HCT116 (cell line): ENCODE results near the gene TDRD12.

Experiments
- CEBPB ChIP-seq: IDR thresholded peaks from 2 replicates; pipeline ENCODE4 v1.6.1; 2012; ENCODE audit warnings: low read depth
- EZH2phosphoT487 ChIP-seq: fragments of 200-600 bp; IDR thresholded peaks from 2 replicates; pipeline ENCODE4 v1.6.1; 2018; ENCODE audit warnings: antibody characterized with exemption, borderline replicate concordance
- FOSL1 ChIP-seq: IDR thresholded peaks from 2 replicates; pipeline ENCODE4 v1.6.1; 2012; ENCODE audit warnings: low read depth
- POLR2AphosphoS5 ChIP-seq: IDR thresholded peaks from 2 replicates; pipeline ENCODE4 v1.6.1; 2011; ENCODE audit warnings: mild to moderate bottlenecking, low read depth, low read length, moderate library complexity
- ZFX ChIP-seq: fragments of 450-650 bp; IDR thresholded peaks from 2 replicates; pipeline ENCODE4 v1.6.1; 2017
- ZNF274 ChIP-seq: fragments of 200-500 bp; sonication (Bioruptor generic); IDR thresholded peaks from 2 replicates; pipeline ENCODE4 v1.6.1; 2014; ENCODE audit warnings: mild to moderate bottlenecking, low read depth, low read length, inconsistent platforms
- TF ChIP-seq, protein P1 (sequence below), 3 experiments: fragments of 200-600 bp in 1 of 3; sonication (generic) in 1 of 3; IDR thresholded peaks in 2 of 3; conservative IDR thresholded peaks in 1 of 3; 2 replicates each; pipeline ENCODE4 v1.5.1; 2012 to 2017; ENCODE audit warnings: low read depth in 2 of 3, low read length in 2 of 3, antibody characterized with exemption in 1 of 3, borderline replicate concordance in 1 of 3, control low read depth in 1 of 3, mild to moderate bottlenecking in 1 of 3, mixed read lengths in 1 of 3, mixed run types in 1 of 3, moderate library complexity in 1 of 3; ENCODE audit not compliant: insufficient read depth in 1 of 3
- TF ChIP-seq, protein P2 (sequence below): IDR thresholded peaks from 2 replicates; pipeline ENCODE4 v1.6.1; 2012

DNA sequence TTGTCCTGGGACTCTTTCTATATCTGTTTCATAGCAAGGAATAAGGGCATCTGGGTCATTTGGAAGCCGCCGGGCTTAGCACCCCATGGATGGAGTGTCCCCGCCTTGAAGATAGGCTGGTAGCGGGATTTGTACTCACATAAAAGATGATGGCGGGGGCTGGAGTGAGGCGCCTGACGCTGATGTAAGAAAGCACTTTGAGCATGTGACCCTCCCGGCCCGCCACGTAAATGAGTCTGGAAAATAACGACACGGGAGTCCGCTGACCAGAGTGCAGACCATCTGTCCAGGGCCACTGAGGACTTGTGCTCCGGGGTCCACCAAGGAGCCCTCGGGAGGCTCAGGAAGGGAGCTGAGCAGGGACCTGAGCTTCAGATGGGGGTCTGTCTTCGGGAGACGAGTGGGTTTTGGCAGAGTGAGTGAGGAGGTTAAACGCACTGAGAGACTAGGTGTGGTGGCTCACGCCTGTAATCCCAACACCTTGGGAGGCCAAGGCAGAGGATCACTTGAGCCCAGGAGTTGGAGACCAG lies 124.2 kb downstream of the TDRD12 start:
- TF ChIP-seq ZNF274 (no peak), CEBPB (no peak), FOSL1 (no peak), POLR2AphosphoS5 (no peak), ZFX (no peak), EZH2phosphoT487 (no peak)
- TF ChIP-seq, protein P1, sequence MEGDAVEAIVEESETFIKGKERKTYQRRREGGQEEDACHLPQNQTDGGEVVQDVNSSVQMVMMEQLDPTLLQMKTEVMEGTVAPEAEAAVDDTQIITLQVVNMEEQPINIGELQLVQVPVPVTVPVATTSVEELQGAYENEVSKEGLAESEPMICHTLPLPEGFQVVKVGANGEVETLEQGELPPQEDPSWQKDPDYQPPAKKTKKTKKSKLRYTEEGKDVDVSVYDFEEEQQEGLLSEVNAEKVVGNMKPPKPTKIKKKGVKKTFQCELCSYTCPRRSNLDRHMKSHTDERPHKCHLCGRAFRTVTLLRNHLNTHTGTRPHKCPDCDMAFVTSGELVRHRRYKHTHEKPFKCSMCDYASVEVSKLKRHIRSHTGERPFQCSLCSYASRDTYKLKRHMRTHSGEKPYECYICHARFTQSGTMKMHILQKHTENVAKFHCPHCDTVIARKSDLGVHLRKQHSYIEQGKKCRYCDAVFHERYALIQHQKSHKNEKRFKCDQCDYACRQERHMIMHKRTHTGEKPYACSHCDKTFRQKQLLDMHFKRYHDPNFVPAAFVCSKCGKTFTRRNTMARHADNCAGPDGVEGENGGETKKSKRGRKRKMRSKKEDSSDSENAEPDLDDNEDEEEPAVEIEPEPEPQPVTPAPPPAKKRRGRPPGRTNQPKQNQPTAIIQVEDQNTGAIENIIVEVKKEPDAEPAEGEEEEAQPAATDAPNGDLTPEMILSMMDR (IDR thresholded peaks at IDR 0.05 in 2 of 3, conservative IDR thresholded peaks at IDR 0.05 in 1 of 3; ENCODE audit: borderline replicate concordance in 1 of 3, insufficient read depth in 1 of 3, low read depth in 2 of 3, low read length in 2 of 3) = no peak
- TF ChIP-seq, protein P2, sequence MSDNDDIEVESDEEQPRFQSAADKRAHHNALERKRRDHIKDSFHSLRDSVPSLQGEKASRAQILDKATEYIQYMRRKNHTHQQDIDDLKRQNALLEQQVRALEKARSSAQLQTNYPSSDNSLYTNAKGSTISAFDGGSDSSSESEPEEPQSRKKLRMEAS = no peak
